Kidney tubule cell (primary cell): ENCODE measurements around the gene ABHD3.
"Not testable (repeated sequence)": the region's sequence is repeated elsewhere in the genome, so short reads cannot be mapped to it uniquely, and the experiment has no call there.

Experiments used
- DNase-seq: peaks from one replicate; pipeline ENCODE4 v3.0.0-alpha.2; 2018; ENCODE audit warnings: low spot score

ABHD3 gene

GRCh38 chr18:21650311-21650710, 54.3 kb downstream of the ABHD3 start:
- no peak for DNase-seq

GRCh38 chr18:21640375-21640774, 64.2 kb downstream of the ABHD3 start:
- DNase-seq = not testable (repeated sequence)

- no peak for DNase-seq
Observed at GRCh38 chr18:21638822-21639221, 65.8 kb downstream of the ABHD3 start.

- DNase-seq = no peak
Observed at GRCh38 chr18:21636769-21637168, 67.8 kb downstream of the ABHD3 start.

GRCh38 chr18:21634588-21635199, 69.9 kb downstream of the ABHD3 start:
- DNase-seq = no peak

GRCh38 chr18:21632393-21632792, 72.2 kb downstream of the ABHD3 start:
- no peak for DNase-seq

GRCh38 chr18:21629089-21629832, 75.3 kb downstream of the ABHD3 start:
- no peak for DNase-seq

GRCh38 chr18:21621640-21622039, 82.9 kb downstream of the ABHD3 start:
- not testable (repeated sequence) for DNase-seq

- DNase-seq = peak; percentile 93
Observed at GRCh38 chr18:21612125-21613039, 92.2 kb downstream of the ABHD3 start, which contains the start of gene SNRPD1. Gene SNRPD1, plus strand, starts transcription at chr18:21612314. Its CDS starts 116 bp downstream, at chr18:21612430.

- not testable (repeated sequence) for DNase-seq
Observed at GRCh38 chr18:21611401-21612124, 93.0 kb downstream of the ABHD3 start.

GRCh38 chr18:21605213-21605612, 99.4 kb downstream of the ABHD3 start:
- no peak for DNase-seq

- DNase-seq = no peak
Observed at GRCh38 chr18:21604671-21605070, 99.9 kb downstream of the ABHD3 start.

- no peak for DNase-seq
Observed at GRCh38 chr18:21602299-21602587, 102.3 kb downstream of the ABHD3 start.
